ENCODE measurements around the gene NOD2.

Gene NOD2

DNA sequence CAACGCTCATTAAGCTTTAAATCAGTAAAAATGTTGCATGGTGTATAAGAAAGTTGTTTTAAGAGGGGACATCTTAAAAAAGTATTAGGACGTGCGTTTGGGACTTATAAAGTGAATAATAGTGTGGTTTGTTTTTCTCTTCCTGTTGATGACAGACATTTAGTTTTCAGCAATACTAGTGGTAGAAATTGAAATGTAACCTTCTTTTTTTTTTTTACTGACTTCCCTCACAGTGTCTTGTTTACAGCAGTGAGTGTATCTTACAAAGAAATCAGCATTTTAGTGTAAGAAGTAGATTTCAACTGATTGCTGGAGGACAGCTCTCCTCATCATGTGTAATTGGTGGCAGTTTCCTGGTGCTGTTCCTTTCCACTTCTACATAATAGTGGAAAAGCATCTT is 88.1 kb downstream of the NOD2 start:
- TF ChIP-seq ZFX (IDR thresholded peaks at IDR 0.05; ENCODE audit: borderline replicate concordance), result no peak
- TF ChIP-seq, protein P1, sequence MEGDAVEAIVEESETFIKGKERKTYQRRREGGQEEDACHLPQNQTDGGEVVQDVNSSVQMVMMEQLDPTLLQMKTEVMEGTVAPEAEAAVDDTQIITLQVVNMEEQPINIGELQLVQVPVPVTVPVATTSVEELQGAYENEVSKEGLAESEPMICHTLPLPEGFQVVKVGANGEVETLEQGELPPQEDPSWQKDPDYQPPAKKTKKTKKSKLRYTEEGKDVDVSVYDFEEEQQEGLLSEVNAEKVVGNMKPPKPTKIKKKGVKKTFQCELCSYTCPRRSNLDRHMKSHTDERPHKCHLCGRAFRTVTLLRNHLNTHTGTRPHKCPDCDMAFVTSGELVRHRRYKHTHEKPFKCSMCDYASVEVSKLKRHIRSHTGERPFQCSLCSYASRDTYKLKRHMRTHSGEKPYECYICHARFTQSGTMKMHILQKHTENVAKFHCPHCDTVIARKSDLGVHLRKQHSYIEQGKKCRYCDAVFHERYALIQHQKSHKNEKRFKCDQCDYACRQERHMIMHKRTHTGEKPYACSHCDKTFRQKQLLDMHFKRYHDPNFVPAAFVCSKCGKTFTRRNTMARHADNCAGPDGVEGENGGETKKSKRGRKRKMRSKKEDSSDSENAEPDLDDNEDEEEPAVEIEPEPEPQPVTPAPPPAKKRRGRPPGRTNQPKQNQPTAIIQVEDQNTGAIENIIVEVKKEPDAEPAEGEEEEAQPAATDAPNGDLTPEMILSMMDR (IDR thresholded peaks at IDR 0.05), result no peak

More for the DNA sequence above, 88.1 kb downstream of the NOD2 start:
- no peak overlapping the region for H3K27ac ChIP-seq
